Measurements from ENCODE around the gene VWCE.

- TF ChIP-seq CTCF (conservative IDR thresholded peaks at IDR 0.05; ENCODE audit: low read length) (no peak), EZH2phosphoT487 (IDR thresholded peaks at IDR 0.05; ENCODE audit: borderline replicate concordance, low read depth, low read length) (no peak)
Observed at GRCh38 chr11:61280883-61281580, 14.1 kb downstream of the VWCE start.

Data from OCI-LY7 (cell line).